OCI-LY7 (cell line): ENCODE measurements around the gene ARL8B. TPM values are rescaled to one million over a fixed set of nuclear protein-coding genes. Genes with fewer than 3 reads are reported as not detected.

Experiments used
- Bru-seq: library from RNA; stranded (reverse); fragments of 400-500 nt; gene quantifications from one replicate; lab custom pipeline; 2021; lab: Mats Ljungman, UMichigan
- BruChase-seq, 2 experiments: library from RNA; stranded (reverse); fragments of 400-500 nt; gene quantifications; one replicate each; lab custom pipeline; 2021; lab: Mats Ljungman, UMichigan
- BruUV-seq: library from RNA; stranded (reverse); fragments of 400-500 nt; replicated peaks from 2 replicates; lab custom pipeline; 2021; lab: Mats Ljungman, UMichigan
- CTCF ChIA-PET: fragments of 300-600 bp; sonication (Branson Sonifier 250); formaldehyde crosslinking; loops from one replicate; lab custom pipeline; 2022; ENCODE audit warnings: antibody characterized with exemption; ENCODE audit not compliant: unreplicated experiment; lab: Charles Lee
- POLR2A ChIA-PET: fragments of 300-600 bp; sonication (Branson Sonifier 250); formaldehyde crosslinking; loops from one replicate; lab custom pipeline; 2022; ENCODE audit warnings: antibody characterized with exemption; lab: Charles Lee
- DNase-seq: peaks from one replicate; pipeline ENCODE4 v3.0.0-alpha.2; 2015; ENCODE audit warnings: low spot score
- H2AFZ ChIP-seq: fragments of 200-600 bp; sonication (generic), shearing (Covaris generic); 2 replicates; pipeline ENCODE4 v1.6.1; 2014; ENCODE audit warnings: mild to moderate bottlenecking, antibody characterized with exemption, low read length, moderate library complexity
- H3K27ac ChIP-seq: fragments of 200-600 bp; sonication (generic); 2 replicates; pipeline ENCODE4 v1.5.1; 2014; ENCODE audit warnings: mixed run types, low read depth, mild to moderate bottlenecking, moderate library complexity, low read length, inconsistent platforms; ENCODE audit not compliant: poor library complexity, severe bottlenecking
- H3K36me3 ChIP-seq: fragments of 200-600 bp; sonication (generic); 2 replicates; pipeline ENCODE4 v1.6.1; 2014; ENCODE audit warnings: mild to moderate bottlenecking, antibody characterized with exemption, low read length, moderate library complexity, mixed read lengths; ENCODE audit not compliant: insufficient read depth
- H3K4me1 ChIP-seq: fragments of 200-600 bp; sonication (generic); 2 replicates; pipeline ENCODE4 v1.5.1; 2014; ENCODE audit warnings: mild to moderate bottlenecking, low read length; ENCODE audit not compliant: insufficient read depth, poor library complexity, severe bottlenecking
- H3K4me2 ChIP-seq: fragments of 200-600 bp; sonication (generic); 2 replicates; pipeline ENCODE4 v1.6.1; 2014; ENCODE audit warnings: mild to moderate bottlenecking, low read length
- H3K4me3 ChIP-seq: fragments of 200-600 bp; sonication (generic); 2 replicates; pipeline ENCODE4 v1.5.1; 2014; ENCODE audit warnings: mild to moderate bottlenecking, low read depth, low read length; ENCODE audit not compliant: poor library complexity, severe bottlenecking
- H3K79me2 ChIP-seq: fragments of 200-600 bp; sonication (generic); 2 replicates; pipeline ENCODE4 v1.6.1; 2016; ENCODE audit warnings: low read depth, mild to moderate bottlenecking, low read length, moderate library complexity, mixed read lengths; ENCODE audit not compliant: insufficient read depth
- H3K9me2 ChIP-seq: fragments of 200-600 bp; sonication (generic); 2 replicates; pipeline ENCODE4 v1.6.1; 2016; ENCODE audit warnings: mild to moderate bottlenecking, low read length, mixed read lengths; ENCODE audit not compliant: insufficient read depth
- H3K9me3 ChIP-seq: fragments of 200-600 bp; sonication (generic); 2 replicates; pipeline ENCODE4 v1.6.1; 2014; ENCODE audit warnings: mild to moderate bottlenecking, mixed run types, low read length, mixed read lengths
- H4K20me1 ChIP-seq: fragments of 200-600 bp; sonication (generic); 2 replicates; pipeline ENCODE4 v1.6.1; 2014; ENCODE audit warnings: mild to moderate bottlenecking, antibody characterized with exemption, low read length, moderate library complexity, mixed read lengths; ENCODE audit not compliant: insufficient read depth
- CTCF ChIP-seq: fragments of 200-600 bp; sonication (generic); conservative IDR thresholded peaks from 2 replicates; pipeline ENCODE4 v1.5.1; 2014; ENCODE audit warnings: mild to moderate bottlenecking, antibody characterized with exemption, low read length, moderate library complexity, mixed read lengths
- EZH2phosphoT487 ChIP-seq: fragments of 200-600 bp; sonication (generic); IDR thresholded peaks from 2 replicates; pipeline ENCODE4 v1.6.1; 2018; ENCODE audit warnings: low read depth, borderline replicate concordance, mild to moderate bottlenecking, mixed run types, antibody characterized with exemption, low read length, moderate library complexity, mixed read lengths
- intact Hi-C: fragments of 100-400 bp; cut with micrococcal nuclease; formaldehyde crosslinking; loops from one replicate; pipeline ENCODE4 v1.10.0; 2022; ENCODE audit not compliant: unreplicated experiment
- long read RNA-seq: library from polyadenylated mRNA; stranded (forward); transcript quantifications from one replicate; pipeline ENCODE4 v2.0.0, GENCODE V29; 2022
- total RNA-seq, 2 experiments: library from RNA; depleted of rRNA in 1 of 2; stranded (reverse); fragments of >200 nt in 1 of 2; shearing (Covaris generic) in 1 of 2; gene quantifications; 2 replicates each; pipeline ENCODE4 v1.2.3, GENCODE V29; 2014 to 2022

ARL8B gene
- total RNA-seq (2014; rRNA removed; shearing (Covaris generic)), result 20.1 and 27.1 TPM in 2 replicates
- 50.7 and 60.4 TPM in 2 replicates for total RNA-seq (2022)
- Bru-seq, nascent RNA, result percentile 94 among the genes with signal in this experiment
- percentile 94 among the genes with signal in this experiment for BruChase-seq, experiment 1, labeled RNA remaining after a 6-hour chase
- percentile 93 among the genes with signal in this experiment for BruChase-seq, experiment 2, labeled RNA remaining after a 2-hour chase
- long read RNA-seq, transcript ARL8B-201 (7 exons, 3,005 nt), result major isoform, 79 of 86 reads
- long read RNA-seq, partial matches to known transcripts, result 1 of 86 reads
- long read RNA-seq, other reads (novel, unspliced or antisense), result 6 of 86 reads

GRCh38 chr3:5122030-5122740, at the start of gene ARL8B:
Gene ARL8B (plus strand): TSS chr3:5122292. CDS start chr3:5122466, 174 bp downstream.
- Histone ChIP-seq H2AFZ (peak within 1 kb of the TSS; percentile 94), H3K4me3 (peak within 1 kb of the TSS; percentile 99), H3K9me2 (no peaks in the 10 kb centered on the region), H3K79me2 (peaks cover 51% of the 10 kb centered on the region), H3K4me1 (peaks cover 27% of the 10 kb centered on the region), H4K20me1 (peaks cover 25% of the 10 kb centered on the region), H3K27ac (peak within 1 kb of the TSS; percentile 31), H3K4me2 (peak within 1 kb of the TSS; percentile 85), H3K36me3 (peaks cover 21% of the 10 kb centered on the region), H3K9me3 (no peaks in the 10 kb centered on the region)
- intact Hi-C loops, result loop anchor here (1.0 kb wide), 1 partner anchor 65 kb away; the partner anchor contains the start of gene EDEM1
- TF ChIP-seq CTCF, result peak; percentile 95
- TF ChIP-seq EZH2phosphoT487, result no peak
- POLR2A ChIA-PET, result interaction anchor here (0.5 to 7.5 kb wide), 16 partner anchors 10 to 1285 kb away, joined by 3 to 52 read pairs (median 4); partner anchors contain the start of gene EDEM1
- BruUV-seq, result no TSS peak
- CTCF ChIA-PET, result interaction anchor here (1.2 kb wide), 1 partner anchor 65 kb away, joined by 3 read pairs; the partner anchor contains the start of gene EDEM1
- DNase-seq, result peak; percentile 92

- Histone ChIP-seq H3K4me2 (no peak overlapping the region), H3K79me2 (no peaks in the 10 kb centered on the region), H3K9me3 (no peaks in the 10 kb centered on the region), H3K27ac (no peak overlapping the region), H4K20me1 (no peaks in the 10 kb centered on the region), H3K9me2 (no peaks in the 10 kb centered on the region), H3K36me3 (no peaks in the 10 kb centered on the region), H3K4me3 (no peak overlapping the region), H2AFZ (no peak overlapping the region), H3K4me1 (no peaks in the 10 kb centered on the region)
- intact Hi-C loops, result no loop called here
- DNase-seq, result no peak
- CTCF ChIA-PET, result no interaction called here
- TF ChIP-seq EZH2phosphoT487 (no peak), CTCF (no peak)
- POLR2A ChIA-PET, result no interaction called here
- BruUV-seq, result no TSS peak
These were observed 48.6 kb upstream of the ARL8B start for GRCh38 chr3:5073374-5074085.
